DOHH2 (cell line): ENCODE results near the gene ALOX15B.

Experiments
- EZH2phosphoT487 ChIP-seq: fragments of 200-600 bp; sonication (generic); IDR thresholded peaks from 2 replicates; pipeline ENCODE4 v1.6.1; 2017; ENCODE audit warnings: borderline replicate concordance, mild to moderate bottlenecking, antibody characterized with exemption, low read length, moderate library complexity, mixed read lengths
- TF ChIP-seq, protein P1 (sequence below): fragments of 200-600 bp; sonication (generic); IDR thresholded peaks from one replicate; pipeline ENCODE4 v1.5.1; 2014; ENCODE audit warnings: antibody characterized with exemption, mild to moderate bottlenecking, low read depth, low read length; ENCODE audit not compliant: poor library complexity, severe bottlenecking

DNA sequence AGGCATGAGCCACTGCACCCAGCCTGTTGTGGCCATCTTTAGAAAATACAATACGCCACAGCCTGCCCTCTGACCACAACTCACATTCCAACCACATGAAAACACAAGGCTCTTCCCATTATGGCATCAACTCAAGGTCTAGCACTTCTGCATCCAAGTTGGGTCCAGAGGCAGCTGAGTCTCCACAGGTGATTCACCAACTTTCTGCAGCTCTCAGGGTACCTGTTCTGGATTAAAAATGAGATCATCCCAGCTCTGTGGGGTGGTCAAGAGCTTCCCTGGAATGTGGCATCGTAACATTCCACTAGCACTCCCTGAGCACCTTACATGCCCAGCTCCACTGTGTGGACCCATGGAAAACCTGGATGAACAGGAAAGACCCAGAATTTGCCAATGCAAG, 46.3 kb upstream of the ALOX15B start:
- TF ChIP-seq, protein P1, sequence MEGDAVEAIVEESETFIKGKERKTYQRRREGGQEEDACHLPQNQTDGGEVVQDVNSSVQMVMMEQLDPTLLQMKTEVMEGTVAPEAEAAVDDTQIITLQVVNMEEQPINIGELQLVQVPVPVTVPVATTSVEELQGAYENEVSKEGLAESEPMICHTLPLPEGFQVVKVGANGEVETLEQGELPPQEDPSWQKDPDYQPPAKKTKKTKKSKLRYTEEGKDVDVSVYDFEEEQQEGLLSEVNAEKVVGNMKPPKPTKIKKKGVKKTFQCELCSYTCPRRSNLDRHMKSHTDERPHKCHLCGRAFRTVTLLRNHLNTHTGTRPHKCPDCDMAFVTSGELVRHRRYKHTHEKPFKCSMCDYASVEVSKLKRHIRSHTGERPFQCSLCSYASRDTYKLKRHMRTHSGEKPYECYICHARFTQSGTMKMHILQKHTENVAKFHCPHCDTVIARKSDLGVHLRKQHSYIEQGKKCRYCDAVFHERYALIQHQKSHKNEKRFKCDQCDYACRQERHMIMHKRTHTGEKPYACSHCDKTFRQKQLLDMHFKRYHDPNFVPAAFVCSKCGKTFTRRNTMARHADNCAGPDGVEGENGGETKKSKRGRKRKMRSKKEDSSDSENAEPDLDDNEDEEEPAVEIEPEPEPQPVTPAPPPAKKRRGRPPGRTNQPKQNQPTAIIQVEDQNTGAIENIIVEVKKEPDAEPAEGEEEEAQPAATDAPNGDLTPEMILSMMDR: no peak
- TF ChIP-seq EZH2phosphoT487: no peak
